HG02642 (cell line): ENCODE results near the gene ARHGAP24.
"Not testable (repeated sequence)": the region's sequence is repeated elsewhere in the genome, so short reads cannot be mapped to it uniquely, and the experiment has no call there.

Experiments used
- ATAC-seq: cut with Tn5 transposase; IDR thresholded peaks from one replicate; pipeline ENCODE4 v1.9.1; 2021; ENCODE audit warnings: mild to moderate bottlenecking; ENCODE audit not compliant: unreplicated experiment, poor library complexity

Gene ARHGAP24

DNA sequence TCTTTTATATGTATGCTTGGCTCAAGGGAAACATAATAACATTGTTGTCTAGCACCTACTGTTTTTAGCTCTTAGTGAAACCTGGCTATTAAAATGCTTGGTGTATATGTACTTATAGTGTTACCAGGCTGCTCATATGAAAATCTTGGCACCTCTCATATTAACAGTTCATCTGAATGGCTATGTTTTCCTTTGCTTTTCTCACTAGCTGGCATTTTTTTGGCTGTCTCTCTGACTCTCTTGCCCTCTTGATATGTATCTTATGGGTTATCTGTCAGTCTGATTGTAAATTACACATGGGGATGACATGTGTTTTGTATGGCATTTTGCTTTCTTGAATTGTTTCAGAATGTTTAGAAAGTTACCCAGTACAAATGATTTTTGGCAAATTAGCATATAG is 158.0 kb downstream of the ARHGAP24 start:
- ATAC-seq, result no peak

DNA sequence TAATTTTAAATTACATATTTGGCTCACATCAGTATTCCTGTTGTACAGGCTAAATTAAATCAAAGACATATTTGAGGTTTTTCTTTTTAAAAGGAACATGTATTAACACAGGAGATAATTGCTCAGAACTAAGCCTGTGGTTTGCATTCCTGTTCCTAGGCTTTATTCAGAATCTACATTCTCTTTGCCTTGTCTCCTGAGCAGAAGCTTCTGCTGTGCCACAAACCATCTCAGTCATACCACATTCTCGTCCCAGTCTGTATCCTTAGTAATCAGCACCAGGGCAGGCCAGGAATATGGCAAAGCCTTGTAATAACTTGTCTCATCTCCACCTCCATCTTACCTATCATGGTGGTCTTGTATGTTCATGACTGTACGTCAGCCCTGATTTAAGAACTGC is 162.8 kb downstream of the ARHGAP24 start:
- no peak for ATAC-seq

DNA sequence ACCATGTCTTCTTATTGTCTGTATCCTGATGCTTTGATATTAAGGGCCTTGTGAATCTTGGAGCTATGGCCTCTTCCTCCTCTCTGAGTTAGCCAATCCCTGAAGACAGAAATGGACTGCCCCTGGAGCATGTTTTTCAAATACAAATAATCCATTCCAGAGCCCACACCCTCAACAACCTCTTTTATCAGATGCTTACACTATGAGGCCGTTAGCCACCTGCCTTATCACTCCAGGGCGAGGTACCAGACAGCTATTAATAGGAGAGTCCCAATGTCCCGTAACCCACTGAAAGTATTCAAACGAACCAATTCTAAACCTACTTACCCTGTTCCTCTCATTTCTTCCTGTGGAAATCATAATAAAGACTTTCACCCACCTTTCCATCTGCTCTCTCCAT is 165.0 kb downstream of the ARHGAP24 start:
- ATAC-seq, result no peak

GRCh38 chr4:85642356-85643100 is 167.6 kb downstream of the ARHGAP24 start:
- ATAC-seq, result peak; percentile 48

GRCh38 chr4:85644061-85644460 is 169.1 kb downstream of the ARHGAP24 start:
- no peak for ATAC-seq

- no peak for ATAC-seq
Observed at GRCh38 chr4:85650908-85651307, 176.0 kb downstream of the ARHGAP24 start.

DNA sequence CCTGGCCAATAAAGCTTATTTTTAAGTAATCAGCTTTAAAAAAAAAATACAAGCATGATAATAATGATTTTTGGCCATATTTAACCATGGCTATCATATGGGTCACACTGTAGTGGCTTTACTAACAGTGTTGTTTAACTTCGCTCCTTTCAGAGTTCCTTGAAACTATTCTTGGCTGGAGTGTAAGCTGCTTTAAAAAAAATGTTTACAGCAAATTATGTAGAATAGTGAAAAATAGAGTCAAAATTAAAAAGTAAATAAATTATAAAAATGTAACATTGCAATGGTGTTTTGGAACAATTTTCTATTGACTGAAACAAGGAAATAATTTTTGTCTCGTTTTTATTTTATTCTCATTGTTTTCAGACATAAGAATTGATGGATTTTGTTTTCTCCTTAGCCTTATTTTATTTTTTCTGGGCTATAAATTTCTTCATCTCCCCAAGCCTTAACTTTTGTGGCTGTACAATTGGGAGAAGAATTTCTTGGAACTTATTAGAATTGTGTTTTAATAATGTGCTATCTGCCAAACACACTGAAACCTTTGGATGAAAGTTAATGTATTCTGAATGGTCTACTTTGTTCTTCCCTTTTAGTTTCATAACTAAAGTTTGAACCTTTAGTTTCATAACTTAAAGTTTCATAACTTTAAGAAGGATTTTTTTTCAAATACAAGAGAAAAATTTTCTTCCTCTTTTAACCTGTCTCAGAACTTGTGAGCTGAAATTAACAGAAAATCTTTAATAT is 182.0 kb downstream of the ARHGAP24 start:
- ATAC-seq, result no peak

GRCh38 chr4:85658766-85659439 is 184.0 kb downstream of the ARHGAP24 start:
- ATAC-seq, result no peak

DNA sequence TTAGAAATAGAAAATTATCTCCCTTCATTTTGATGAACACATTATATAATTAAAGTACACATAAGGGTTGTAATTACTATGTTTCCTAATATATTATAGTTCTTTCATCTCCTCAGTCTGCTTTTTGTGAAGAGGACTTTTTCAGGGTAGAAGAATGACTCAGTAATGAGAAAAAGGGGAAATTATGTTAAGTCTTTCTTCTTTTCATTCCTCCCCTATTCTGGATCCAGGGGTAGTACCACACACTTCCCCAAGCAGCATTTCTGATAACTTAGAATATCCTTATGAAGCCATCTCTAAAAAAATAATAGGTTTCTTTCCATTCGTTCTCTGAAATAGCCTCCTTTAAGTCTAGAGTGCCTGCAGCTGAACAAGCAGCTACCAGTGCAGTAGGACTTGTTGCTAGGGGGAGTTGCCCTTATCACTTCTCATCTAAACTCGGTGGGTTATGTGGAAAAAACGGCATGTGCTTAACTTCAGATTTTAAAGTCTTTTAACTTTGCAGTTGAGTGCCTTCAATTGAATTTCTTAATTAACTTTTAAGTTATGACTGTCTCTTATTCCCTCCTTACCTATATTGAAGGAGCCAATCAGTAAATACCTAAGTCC is 184.8 kb downstream of the ARHGAP24 start:
- no peak for ATAC-seq

DNA sequence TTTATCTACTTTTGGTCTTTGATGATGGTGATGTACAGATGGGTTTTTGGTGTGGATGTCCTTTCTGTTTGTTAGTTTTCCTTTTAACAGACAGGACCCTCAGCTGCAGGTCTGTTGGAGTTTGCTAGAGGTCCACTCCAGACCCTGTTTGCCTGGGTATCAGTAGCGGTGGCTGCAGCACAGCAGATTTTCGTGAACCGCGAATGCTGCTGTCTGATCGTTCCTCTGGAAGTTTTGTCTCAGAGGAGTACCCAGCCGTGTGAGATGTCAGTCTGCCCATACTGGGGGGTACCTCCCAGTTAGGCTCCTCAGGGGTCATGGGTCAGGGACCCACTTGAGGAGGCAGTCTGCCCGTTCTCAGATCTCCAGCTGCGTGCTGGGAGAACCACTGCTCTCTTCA is 191.7 kb downstream of the ARHGAP24 start:
- ATAC-seq, result not testable (repeated sequence)

DNA sequence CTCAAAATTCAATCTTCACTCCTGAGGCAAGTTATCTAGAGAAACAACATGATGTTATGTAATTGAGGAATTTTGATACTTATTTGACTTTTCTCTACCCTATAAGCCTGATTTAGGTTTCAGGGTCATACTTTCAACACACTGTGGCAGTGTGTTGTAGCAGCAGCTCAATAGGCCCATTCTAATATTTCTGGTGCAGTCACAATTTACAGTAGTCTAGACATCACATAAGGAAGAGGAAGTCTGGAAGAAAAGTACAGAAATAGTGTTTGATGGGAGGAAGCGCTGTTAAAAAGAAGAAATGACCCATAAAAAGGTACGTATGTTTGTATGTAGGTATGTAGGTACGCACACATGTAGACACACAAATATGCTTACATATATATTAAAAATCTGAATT is 194.3 kb downstream of the ARHGAP24 start:
- no peak for ATAC-seq

GRCh38 chr4:85669992-85670548 is 195.1 kb downstream of the ARHGAP24 start:
- ATAC-seq, result no peak

GRCh38 chr4:85671120-85671519 is 196.2 kb downstream of the ARHGAP24 start:
- ATAC-seq, result no peak

GRCh38 chr4:85672116-85672515 is 197.2 kb downstream of the ARHGAP24 start:
- ATAC-seq, result no peak

GRCh38 chr4:85672959-85673358 is 198.0 kb downstream of the ARHGAP24 start:
- ATAC-seq, result no peak

DNA sequence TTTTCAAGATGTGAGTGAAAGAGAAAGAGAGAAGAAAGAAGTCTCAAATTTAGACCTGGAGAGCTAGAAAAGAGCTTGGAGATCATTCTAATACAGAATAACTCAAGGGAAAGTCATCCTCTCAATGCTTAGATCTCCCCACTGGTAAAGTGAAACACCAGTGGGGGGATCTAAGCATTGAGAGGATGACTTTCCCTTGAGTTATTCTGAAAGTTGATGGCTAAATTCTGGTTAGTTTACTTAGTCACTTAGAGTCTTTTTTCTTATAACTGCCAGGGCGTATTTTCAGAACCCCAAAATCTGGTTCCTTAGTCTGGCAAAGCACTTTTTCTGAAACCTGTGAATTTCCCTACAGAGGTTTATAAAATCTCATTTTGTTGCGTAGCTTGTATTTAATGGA is 198.6 kb downstream of the ARHGAP24 start:
- ATAC-seq, result peak; percentile 69

DNA sequence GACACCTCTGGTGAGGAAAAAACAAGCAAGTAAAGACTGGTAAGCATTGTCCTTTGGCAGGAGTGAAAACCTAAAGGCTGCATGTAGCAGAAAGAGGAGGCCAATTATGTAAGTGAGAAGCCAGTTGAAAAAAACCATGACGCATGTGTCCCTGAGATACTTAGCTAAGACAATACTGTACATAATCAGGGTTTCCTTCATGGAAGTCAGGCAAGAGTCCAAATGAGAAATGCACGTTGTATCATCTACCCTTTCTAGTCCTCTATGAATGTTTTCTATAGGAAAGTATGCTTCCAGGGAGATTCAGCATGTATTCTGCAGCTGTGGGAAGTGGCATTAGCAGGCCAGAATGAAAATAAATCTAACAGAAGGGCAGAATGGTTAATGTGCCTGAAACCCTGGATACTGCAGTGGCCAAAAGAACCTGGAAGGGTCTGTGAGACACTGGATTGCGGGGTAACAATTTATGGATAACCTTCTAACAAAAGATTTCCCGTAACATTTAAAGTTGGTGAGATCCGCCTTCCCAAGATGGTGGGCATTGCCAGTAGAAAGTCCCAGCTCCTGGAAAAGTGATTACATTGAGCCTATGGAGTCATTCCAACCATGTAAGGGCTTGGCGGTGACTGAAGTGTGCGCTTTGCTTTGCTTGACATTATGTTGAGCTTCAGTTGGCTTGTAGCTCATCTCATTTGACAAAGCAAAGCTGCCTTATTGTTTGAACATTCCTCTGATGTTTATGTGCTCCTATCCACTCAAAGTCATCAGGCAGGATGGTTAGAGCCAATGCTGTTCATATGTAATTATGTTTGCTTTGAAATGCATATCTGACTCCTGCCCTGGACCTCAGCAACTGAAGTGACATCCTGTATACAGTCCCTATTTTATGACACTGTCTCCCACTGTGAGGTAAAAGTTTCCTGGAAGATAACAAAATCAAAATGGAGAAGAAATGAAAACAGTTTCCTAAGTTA is 200.4 kb downstream of the ARHGAP24 start:
- no peak for ATAC-seq

GRCh38 chr4:85676050-85676425 is 201.1 kb downstream of the ARHGAP24 start:
- no peak for ATAC-seq

DNA sequence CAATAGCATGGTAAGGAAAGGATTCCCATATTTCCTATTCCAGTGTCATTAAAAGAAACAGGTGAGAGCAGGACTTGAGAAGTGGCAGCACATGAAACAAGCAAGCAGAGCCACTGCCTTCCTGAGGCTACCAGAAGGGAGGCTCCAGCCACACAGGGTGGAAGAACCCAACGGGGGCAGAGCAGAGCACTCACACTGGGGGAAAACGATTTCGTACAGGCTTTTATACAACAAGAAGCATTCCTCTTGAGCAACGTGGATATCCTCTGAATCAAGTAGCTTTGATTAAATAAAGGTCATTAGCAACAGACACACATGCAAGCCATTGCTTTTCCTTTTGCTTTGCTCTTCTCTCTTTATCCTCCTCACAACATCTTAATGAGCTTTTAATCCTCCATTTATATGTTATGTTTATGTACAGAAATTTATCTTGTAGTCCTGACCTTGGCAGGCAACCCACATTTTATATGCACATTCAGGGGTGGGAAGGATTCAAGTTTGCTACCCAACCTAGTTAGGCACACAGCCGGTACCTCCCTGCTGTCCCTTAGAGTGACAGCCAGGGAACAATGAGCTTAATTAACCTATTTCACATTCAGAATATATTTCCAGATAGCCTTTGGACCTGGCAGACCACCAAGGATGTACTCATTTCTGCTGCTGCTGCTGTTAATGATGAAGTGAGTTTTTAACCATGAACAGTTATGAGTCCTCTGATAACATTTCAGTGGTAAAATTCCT is 202.1 kb downstream of the ARHGAP24 start:
- ATAC-seq, result no peak
